Activated T-cell treated with anti-CD3 and anti-CD28 coated beads, Interleukin-2, amount 50 U/mL, for 24 hours (primary cell): ENCODE results near the gene GKN2.
"Not testable (repeated sequence)": the region's sequence is repeated elsewhere in the genome, so short reads cannot be mapped to it uniquely, and the experiment has no call there.

Experiments used
- DNase-seq: peaks from one replicate; pipeline ENCODE4 v3.0.0-alpha.2; 2020
- H3K27ac Mint-ChIP-seq: 2 replicates; pipeline ENCODE4 v1.8.0; 2020; ENCODE audit warnings: mild to moderate bottlenecking, mixed read lengths
- H3K27me3 Mint-ChIP-seq: 2 replicates; pipeline ENCODE4 v1.8.0; 2020; ENCODE audit warnings: mixed read lengths
- H3K36me3 Mint-ChIP-seq: 2 replicates; pipeline ENCODE4 v1.8.0; 2020; ENCODE audit warnings: low read depth, mixed read lengths
- H3K4me1 Mint-ChIP-seq: 2 replicates; pipeline ENCODE4 v1.8.0; 2020; ENCODE audit warnings: low read depth, mixed read lengths
- H3K4me3 Mint-ChIP-seq: 2 replicates; pipeline ENCODE4 v1.8.0; 2020; ENCODE audit warnings: mild to moderate bottlenecking, moderate library complexity, mixed read lengths
- H3K9me3 Mint-ChIP-seq: 2 replicates; pipeline ENCODE4 v1.8.0; 2020; ENCODE audit warnings: mixed read lengths

Gene GKN2

GRCh38 chr2:68905116-68905515 is 47.6 kb downstream of the GKN2 start:
- Mint-ChIP-seq H3K9me3 (no peaks in the 10 kb centered on the region), H3K27me3 (no peaks in the 10 kb centered on the region), H3K4me1 (peaks cover 31% of the 10 kb centered on the region), H3K36me3 (no peaks in the 10 kb centered on the region), H3K4me3 (no peak overlapping the region), H3K27ac (no peak overlapping the region)
- no peak for DNase-seq

- Mint-ChIP-seq H3K9me3 (no peaks in the 10 kb centered on the region), H3K4me3 (no peak overlapping the region), H3K4me1 (peaks cover under 1% of the 10 kb centered on the region), H3K27me3 (peaks cover under 1% of the 10 kb centered on the region), H3K27ac (no peak overlapping the region), H3K36me3 (no peaks in the 10 kb centered on the region)
- DNase-seq = no peak
Measured at GRCh38 chr2:68901561-68901960, 51.1 kb downstream of the GKN2 start.

GRCh38 chr2:68901199-68901514 is 51.5 kb downstream of the GKN2 start:
- H3K27me3 Mint-ChIP-seq = peaks cover 3% of the 10 kb centered on the region
- no peaks in the 10 kb centered on the region for H3K4me1 Mint-ChIP-seq
- H3K4me3 Mint-ChIP-seq = no peak overlapping the region
- no peaks in the 10 kb centered on the region for H3K36me3 Mint-ChIP-seq
- no peak for DNase-seq
- H3K9me3 Mint-ChIP-seq = no peaks in the 10 kb centered on the region
- H3K27ac Mint-ChIP-seq = no peak overlapping the region

DNA sequence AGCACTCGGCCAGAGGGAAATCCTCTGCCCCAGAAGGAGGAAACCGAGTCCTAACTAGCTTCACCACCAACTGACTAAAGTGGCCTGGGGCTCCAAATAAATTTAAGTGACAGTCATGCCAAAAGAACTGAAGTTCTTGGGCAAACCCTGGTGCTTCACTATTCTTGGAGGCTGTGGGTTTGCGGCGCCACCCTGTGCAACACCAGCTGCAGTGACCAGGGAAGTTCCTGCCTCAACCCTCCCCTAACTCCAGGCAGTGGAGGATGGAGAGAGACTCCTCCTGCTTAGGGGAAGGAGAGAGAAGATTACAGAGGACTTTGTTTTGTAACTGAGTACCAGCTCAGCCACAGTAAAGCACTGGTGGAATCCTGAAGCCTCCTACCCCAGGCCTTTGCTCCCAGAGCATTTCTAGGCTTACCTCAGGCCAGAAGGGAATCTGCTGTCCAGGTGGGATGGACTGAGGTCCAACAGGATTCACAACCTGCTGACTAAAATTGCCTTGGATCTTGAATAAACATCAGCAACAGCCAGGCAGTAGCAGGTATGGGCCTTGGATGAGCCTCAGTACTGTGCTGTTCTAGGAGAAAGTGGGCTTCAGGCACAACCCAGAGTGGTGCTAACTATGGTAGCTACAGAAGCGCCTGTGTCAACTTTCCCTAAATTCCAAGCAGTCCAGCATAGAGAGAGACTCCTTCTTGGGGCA is 52.0 kb downstream of the GKN2 start:
- H3K9me3 Mint-ChIP-seq = no peaks in the 10 kb centered on the region
- no peak overlapping the region for H3K4me3 Mint-ChIP-seq
- H3K27ac Mint-ChIP-seq = no peak overlapping the region
- H3K4me1 Mint-ChIP-seq = no peaks in the 10 kb centered on the region
- H3K36me3 Mint-ChIP-seq = no peaks in the 10 kb centered on the region
- no peak for DNase-seq
- peaks cover 3% of the 10 kb centered on the region for H3K27me3 Mint-ChIP-seq

DNA sequence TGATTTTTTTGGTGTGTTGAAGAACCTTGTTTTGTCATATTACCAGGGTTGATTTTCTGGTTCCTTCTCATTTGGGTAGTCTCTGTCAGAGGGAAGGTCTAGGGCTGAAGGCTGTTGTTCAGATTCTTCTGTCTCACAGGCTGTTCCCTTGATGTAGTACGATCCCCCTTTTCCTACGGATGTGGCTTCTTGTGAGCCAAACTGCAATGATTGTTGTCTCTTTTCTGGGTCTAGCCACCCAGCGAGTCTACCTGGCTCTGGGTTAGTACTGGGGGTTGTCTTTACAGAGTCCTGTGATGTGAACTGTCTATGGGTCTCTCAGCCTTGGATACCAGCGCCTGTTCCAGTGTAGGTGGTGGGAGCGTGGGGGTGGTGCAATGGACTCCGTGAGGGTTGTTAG is 56.7 kb downstream of the GKN2 start:
- H3K9me3 Mint-ChIP-seq, H3K4me3 Mint-ChIP-seq, H3K4me1 Mint-ChIP-seq, H3K27ac Mint-ChIP-seq, H3K27me3 Mint-ChIP-seq, H3K36me3 Mint-ChIP-seq, DNase-seq: not testable (repeated sequence)
